PC-3 (cell line): ENCODE results near the gene TIAM2. TPM values are rescaled to one million over a fixed set of nuclear protein-coding genes. Genes with fewer than 3 reads are reported as not detected.

Experiments used
- ATAC-seq: fragments of 200-7000 bp; cut with Tn5 transposase; 2 replicates; pipeline ENCODE4 v1.9.1; 2020; ENCODE audit warnings: mild to moderate bottlenecking, moderate library complexity
- BruUV-seq: library from RNA; stranded (reverse); fragments of 400-500 nt; replicated peaks from 2 replicates; lab custom pipeline; 2021; lab: Mats Ljungman, UMichigan
- CTCF ChIA-PET: fragments of 300-600 bp; sonication (Branson Sonifier 250); formaldehyde crosslinking; loops from one replicate; lab custom pipeline; 2022; ENCODE audit warnings: antibody characterized with exemption; lab: Charles Lee
- POLR2A ChIA-PET: fragments of 300-600 bp; sonication (Branson Sonifier 250); formaldehyde crosslinking; loops from one replicate; lab custom pipeline; 2022; ENCODE audit warnings: antibody characterized with exemption; ENCODE audit not compliant: unreplicated experiment; lab: Charles Lee
- DNase-seq: peaks from one replicate; pipeline ENCODE4 v3.0.0-alpha.2; 2015
- H2AFZ ChIP-seq: fragments of 300-600 bp; sonication (generic); 2 replicates; pipeline ENCODE4 v1.6.0; 2016; ENCODE audit warnings: antibody characterized with exemption, low read length
- H3F3A ChIP-seq: fragments of 300-600 bp; sonication (generic); one replicate; pipeline ENCODE4 v1.6.0; 2017; ENCODE audit warnings: antibody characterized with exemption, low read length, control low read depth, mild to moderate bottlenecking; ENCODE audit not compliant: unreplicated experiment
- H3K27ac ChIP-seq: fragments of 300-600 bp; sonication (generic); 2 replicates; pipeline ENCODE4 v1.5.1; 2016; ENCODE audit warnings: mild to moderate bottlenecking, low read length
- H3K27me3 ChIP-seq: fragments of 300-600 bp; sonication (generic); 2 replicates; pipeline ENCODE4 v1.6.1; 2016; ENCODE audit warnings: low read length, mixed read lengths
- H3K36me3 ChIP-seq: fragments of 300-600 bp; sonication (generic); 2 replicates; pipeline ENCODE4 v1.6.1; 2016; ENCODE audit warnings: low read depth, mixed run types, low read length, mixed read lengths
- H3K4me1 ChIP-seq: fragments of 300-600 bp; sonication (generic); 2 replicates; pipeline ENCODE4 v1.5.1; 2016; ENCODE audit warnings: low read length; ENCODE audit not compliant: insufficient read depth
- H3K4me2 ChIP-seq: fragments of 300-600 bp; sonication (generic); 2 replicates; pipeline ENCODE4 v1.6.0; 2016; ENCODE audit warnings: low read length
- H3K4me3 ChIP-seq: fragments of 300-600 bp; sonication (generic); 2 replicates; pipeline ENCODE4 v1.5.1; 2016; ENCODE audit warnings: mild to moderate bottlenecking, low read length, mixed read lengths
- H3K79me2 ChIP-seq: fragments of 300-600 bp; sonication (generic); 2 replicates; pipeline ENCODE4 v1.6.1; 2017; ENCODE audit warnings: low read length, mixed read lengths
- H3K9ac ChIP-seq: fragments of 300-600 bp; sonication (generic); 2 replicates; pipeline ENCODE4 v1.6.0; 2016; ENCODE audit warnings: mild to moderate bottlenecking, low read length
- H3K9me2 ChIP-seq: fragments of 300-600 bp; sonication (generic); replicated peaks from 2 replicates; pipeline ENCODE4 v1.6.1; 2016; ENCODE audit warnings: mixed run types, low read length, mixed read lengths
- H3K9me3 ChIP-seq: fragments of 300-600 bp; sonication (generic); 2 replicates; pipeline ENCODE4 v1.6.1; 2016; ENCODE audit warnings: low read length, mixed read lengths
- H4K20me1 ChIP-seq: fragments of 300-600 bp; sonication (generic); 2 replicates; pipeline ENCODE4 v1.6.1; 2016; ENCODE audit warnings: low read length, mixed read lengths
- EZH2 ChIP-seq: fragments of 300-600 bp; sonication (generic); IDR thresholded peaks from one replicate; pipeline ENCODE4 v1.6.1; 2017; ENCODE audit warnings: antibody characterized with exemption, mild to moderate bottlenecking, low read length; ENCODE audit not compliant: unreplicated experiment
- EZH2phosphoT487 ChIP-seq: fragments of 300-600 bp; sonication (generic); IDR thresholded peaks from 2 replicates; pipeline ENCODE4 v1.6.1; 2018; ENCODE audit warnings: mild to moderate bottlenecking, antibody characterized with exemption, low read length, borderline replicate concordance
- intact Hi-C: fragments of 100-400 bp; cut with micrococcal nuclease; formaldehyde crosslinking; loops from 2 replicates; pipeline ENCODE4 v1.9.0; 2023
- total RNA-seq: library from RNA; depleted of rRNA; stranded (reverse); fragments of >200 nt; gene quantifications from 2 replicates; pipeline ENCODE4 v1.2.3, GENCODE V29; 2014
- TF ChIP-seq, protein P1 (sequence below): fragments of 300-600 bp; sonication (generic); conservative IDR thresholded peaks from 2 replicates; pipeline ENCODE4 v1.5.1; 2017; ENCODE audit warnings: antibody characterized with exemption, low read depth, mild to moderate bottlenecking, low read length

The TIAM2 gene
- total RNA-seq, 1 experiment from 2014 or later, result 4.5 TPM

DNA sequence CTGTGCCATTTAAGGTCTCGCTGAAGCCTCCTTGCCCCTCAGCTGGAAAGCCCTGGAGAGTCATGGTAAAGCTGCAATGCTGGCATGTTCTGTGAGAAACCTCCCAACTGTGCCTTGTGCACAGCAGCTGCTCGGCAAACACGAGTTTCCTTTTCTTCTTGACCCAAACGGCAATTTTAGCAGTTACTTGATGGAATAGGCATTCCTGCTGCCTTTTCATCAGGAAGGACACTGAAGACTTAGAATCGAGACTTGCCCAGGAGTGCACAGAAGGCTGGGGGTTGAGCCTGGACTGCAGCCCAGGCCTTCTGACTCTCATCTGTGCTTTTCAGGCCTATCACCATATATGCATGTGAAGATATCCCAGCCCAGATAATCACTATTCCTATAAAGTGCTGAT is 240.0 kb downstream of the TIAM2 start:
- no peaks in the 10 kb centered on the region for H3K4me1 ChIP-seq
- no TSS peak for BruUV-seq
- H4K20me1 ChIP-seq, result no peaks in the 10 kb centered on the region
- DNase-seq, result no peak
- CTCF ChIA-PET, result no interaction called here
- TF ChIP-seq EZH2phosphoT487, result no peak
- TF ChIP-seq, protein P1, sequence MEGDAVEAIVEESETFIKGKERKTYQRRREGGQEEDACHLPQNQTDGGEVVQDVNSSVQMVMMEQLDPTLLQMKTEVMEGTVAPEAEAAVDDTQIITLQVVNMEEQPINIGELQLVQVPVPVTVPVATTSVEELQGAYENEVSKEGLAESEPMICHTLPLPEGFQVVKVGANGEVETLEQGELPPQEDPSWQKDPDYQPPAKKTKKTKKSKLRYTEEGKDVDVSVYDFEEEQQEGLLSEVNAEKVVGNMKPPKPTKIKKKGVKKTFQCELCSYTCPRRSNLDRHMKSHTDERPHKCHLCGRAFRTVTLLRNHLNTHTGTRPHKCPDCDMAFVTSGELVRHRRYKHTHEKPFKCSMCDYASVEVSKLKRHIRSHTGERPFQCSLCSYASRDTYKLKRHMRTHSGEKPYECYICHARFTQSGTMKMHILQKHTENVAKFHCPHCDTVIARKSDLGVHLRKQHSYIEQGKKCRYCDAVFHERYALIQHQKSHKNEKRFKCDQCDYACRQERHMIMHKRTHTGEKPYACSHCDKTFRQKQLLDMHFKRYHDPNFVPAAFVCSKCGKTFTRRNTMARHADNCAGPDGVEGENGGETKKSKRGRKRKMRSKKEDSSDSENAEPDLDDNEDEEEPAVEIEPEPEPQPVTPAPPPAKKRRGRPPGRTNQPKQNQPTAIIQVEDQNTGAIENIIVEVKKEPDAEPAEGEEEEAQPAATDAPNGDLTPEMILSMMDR, result no peak
- TF ChIP-seq EZH2, result no peak
- no peaks in the 10 kb centered on the region for H3F3A ChIP-seq
- no peak overlapping the region for H2AFZ ChIP-seq
- H3K27me3 ChIP-seq, result no peaks in the 10 kb centered on the region
- no peak overlapping the region for H3K27ac ChIP-seq
- POLR2A ChIA-PET, result no interaction called here
- no peak for ATAC-seq
- no peaks in the 10 kb centered on the region for H3K9me2 ChIP-seq
- no peak overlapping the region for H3K4me3 ChIP-seq
- no peaks in the 10 kb centered on the region for H3K36me3 ChIP-seq
- H3K9me3 ChIP-seq, result no peaks in the 10 kb centered on the region
- no peak overlapping the region for H3K9ac ChIP-seq
- intact Hi-C loops, result no loop called here
- no peaks in the 10 kb centered on the region for H3K79me2 ChIP-seq
- no peak overlapping the region for H3K4me2 ChIP-seq

DNA sequence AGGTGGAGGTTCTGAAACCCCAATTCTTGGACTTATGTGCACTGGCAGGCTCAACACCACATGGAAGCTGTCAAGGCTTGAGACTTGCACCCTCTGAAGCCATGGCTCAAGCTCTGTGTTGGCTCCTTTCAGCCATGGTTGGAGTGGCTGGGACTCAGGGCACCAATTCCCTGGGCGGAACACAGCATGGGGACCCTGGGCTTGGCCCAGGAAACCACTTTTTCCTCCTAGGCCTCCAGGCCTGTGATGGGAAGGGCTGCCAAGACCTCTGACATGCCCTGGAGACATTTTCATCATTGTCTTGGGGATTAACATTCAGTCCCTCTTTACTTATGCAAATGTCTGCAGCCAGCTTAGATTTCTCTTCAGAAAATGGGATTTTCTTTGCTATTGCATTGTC is 242.5 kb downstream of the TIAM2 start:
- H3K9me2 ChIP-seq, result no peaks in the 10 kb centered on the region
- intact Hi-C loops, result no loop called here
- CTCF ChIA-PET, result no interaction called here

DNA sequence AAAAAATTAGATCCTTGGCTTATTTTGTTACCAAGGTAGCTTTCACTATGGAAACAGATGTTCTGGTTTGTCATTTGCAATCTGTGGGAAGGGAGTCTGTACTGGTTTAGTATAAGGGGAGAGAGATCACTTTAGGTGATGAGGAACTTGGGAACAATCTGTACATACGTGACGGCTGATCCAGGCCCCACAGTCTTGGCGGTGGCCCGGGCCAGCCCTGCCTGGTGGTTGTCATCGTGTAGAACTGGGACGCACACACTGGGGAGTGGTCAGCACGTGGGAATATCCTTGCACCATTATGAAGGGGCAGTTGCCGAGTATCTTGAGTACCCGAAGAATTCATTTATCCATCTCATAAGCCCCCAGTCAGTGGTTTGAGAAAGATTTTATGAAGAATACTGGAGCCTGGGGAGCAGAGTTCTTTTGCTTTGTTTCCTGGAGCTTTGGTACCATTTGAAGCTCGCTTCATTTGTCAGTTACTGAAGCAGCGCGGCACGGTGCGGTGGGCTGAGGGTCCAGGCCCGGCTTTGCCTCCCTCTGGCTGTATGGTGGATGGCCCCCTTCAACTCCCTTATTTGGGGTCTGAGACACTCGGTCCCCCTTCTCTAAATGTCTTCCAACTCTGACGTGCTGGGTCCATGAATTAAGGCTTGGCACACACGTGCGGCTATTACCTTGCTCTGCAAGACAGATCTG is 245.9 kb downstream of the TIAM2 start:
- intact Hi-C loops, result no loop called here
- H3K27ac ChIP-seq, result no peak overlapping the region
- POLR2A ChIA-PET, result no interaction called here
- no peak overlapping the region for H2AFZ ChIP-seq
- ATAC-seq, result no peak
- no TSS peak for BruUV-seq
- TF ChIP-seq EZH2, result no peak
- TF ChIP-seq, protein P1, result no peak
- no peak for TF ChIP-seq EZH2phosphoT487
- H3K4me2 ChIP-seq, result no peak overlapping the region
- DNase-seq, result no peak
- H3K4me1 ChIP-seq, result no peaks in the 10 kb centered on the region
- no peaks in the 10 kb centered on the region for H3K9me3 ChIP-seq
- H3F3A ChIP-seq, result no peaks in the 10 kb centered on the region
- no peaks in the 10 kb centered on the region for H3K9me2 ChIP-seq
- CTCF ChIA-PET, result no interaction called here
- no peaks in the 10 kb centered on the region for H3K36me3 ChIP-seq
- H3K79me2 ChIP-seq, result no peaks in the 10 kb centered on the region
- no peak overlapping the region for H3K9ac ChIP-seq
- H3K4me3 ChIP-seq, result no peak overlapping the region
- no peaks in the 10 kb centered on the region for H3K27me3 ChIP-seq
- no peaks in the 10 kb centered on the region for H4K20me1 ChIP-seq

More for the DNA sequence above, 242.5 kb downstream of the TIAM2 start:
- no peaks in the 10 kb centered on the region for H3K27me3 ChIP-seq
- H3F3A ChIP-seq, result no peaks in the 10 kb centered on the region
- H3K36me3 ChIP-seq, result no peaks in the 10 kb centered on the region
- no peak overlapping the region for H2AFZ ChIP-seq
- ATAC-seq (no peak), DNase-seq (no peak)
- no TSS peak for BruUV-seq
- POLR2A ChIA-PET, result no interaction called here
- H3K27ac ChIP-seq, result no peak overlapping the region
- no peak overlapping the region for H3K4me2 ChIP-seq
- H3K9me3 ChIP-seq, result no peaks in the 10 kb centered on the region
- no peak overlapping the region for H3K4me3 ChIP-seq
- H3K4me1 ChIP-seq, result no peaks in the 10 kb centered on the region
- no peak overlapping the region for H3K9ac ChIP-seq
- H3K79me2 ChIP-seq, result no peaks in the 10 kb centered on the region
- no peaks in the 10 kb centered on the region for H4K20me1 ChIP-seq
- TF ChIP-seq EZH2, result no peak
- no peak for TF ChIP-seq EZH2phosphoT487
- TF ChIP-seq, protein P1, result no peak
